IPS DF 4.7 (cell line): Measurements from ENCODE around the gene EVC.
"Not testable (repeated sequence)": the region's sequence is repeated elsewhere in the genome, so short reads cannot be mapped to it uniquely, and the experiment has no call there.

Experiments
- DNase-seq: peaks from one replicate; pipeline ENCODE4 v3.0.0-alpha.2; 2013; ENCODE audit warnings: low spot score; ENCODE audit errors: extremely low read depth

Gene EVC

GRCh38 chr4:5708449-5709206, 2.4 kb upstream of the EVC start, which contains the start of gene EVC2:
Gene EVC2 (minus strand): TSS chr4:5708559. CDS start chr4:5708513, 46 bp downstream.
- no peak for DNase-seq

- no peak for DNase-seq
These were observed 1.8 kb upstream of the EVC start for GRCh38 chr4:5709207-5709575.

- DNase-seq, result no peak
These were observed 688 bp upstream of the EVC start for GRCh38 chr4:5710065-5710960.

- no peak for DNase-seq
These were observed 631 bp downstream of the EVC start for GRCh38 chr4:5711479-5712184.

- DNase-seq, result no peak
These were observed 1.5 kb downstream of the EVC start for GRCh38 chr4:5712517-5712916.

- DNase-seq, result no peak
These were observed 1.9 kb downstream of the EVC start for GRCh38 chr4:5712931-5713330.

GRCh38 chr4:5713861-5714260, 2.9 kb downstream of the EVC start:
- no peak for DNase-seq

GRCh38 chr4:5715357-5715756, 4.4 kb downstream of the EVC start:
- DNase-seq, result no peak

GRCh38 chr4:5716391-5716790, 5.4 kb downstream of the EVC start:
- no peak for DNase-seq

- DNase-seq, result no peak
These were observed 6.6 kb downstream of the EVC start for GRCh38 chr4:5717449-5718158.

- DNase-seq, result no peak
These were observed 7.4 kb downstream of the EVC start for GRCh38 chr4:5718411-5718810.

GRCh38 chr4:5719350-5720055, 8.5 kb downstream of the EVC start:
- no peak for DNase-seq

GRCh38 chr4:5720157-5720850, 9.3 kb downstream of the EVC start:
- DNase-seq, result no peak

GRCh38 chr4:5720980-5721379, 10.0 kb downstream of the EVC start:
- DNase-seq, result no peak

GRCh38 chr4:5721923-5722322, 10.9 kb downstream of the EVC start:
- no peak for DNase-seq

- no peak for DNase-seq
These were observed 11.3 kb downstream of the EVC start for GRCh38 chr4:5722328-5722727.

GRCh38 chr4:5724377-5724776, 13.4 kb downstream of the EVC start:
- DNase-seq, result no peak

GRCh38 chr4:5728412-5728811, 17.4 kb downstream of the EVC start:
- not testable (repeated sequence) for DNase-seq

GRCh38 chr4:5730436-5730835, 19.4 kb downstream of the EVC start:
- DNase-seq, result no peak
